ENCODE data around the gene CAGE1.

- no peak for TF ChIP-seq POLR2A (IDR thresholded peaks at IDR 0.05; ENCODE audit: low read depth, low read length)
- TF ChIP-seq POLR2AphosphoS5 (IDR thresholded peaks at IDR 0.05; ENCODE audit: low read depth, low read length) = no peak
- no peak for TF ChIP-seq TAF1 (IDR thresholded peaks at IDR 0.05; ENCODE audit: low read depth, low read length)
- no peak for TF ChIP-seq SPI1 (IDR thresholded peaks at IDR 0.05; ENCODE audit: low read depth, low read length)
Observed at GRCh38 chr6:7307533-7307932, 82.0 kb downstream of the CAGE1 start.
